Measurements from ENCODE around the gene E2F2.
"Not testable (repeated sequence)": the region's sequence is repeated elsewhere in the genome, so short reads cannot be mapped to it uniquely, and the experiment has no call there.

Gene E2F2

GRCh38 chr1:23509896-23510295, 21.1 kb downstream of the E2F2 start:
- Histone ChIP-seq H2AFZ (ENCODE audit: low read depth, low read length) (no peak overlapping the region), H3K4me1 (ENCODE audit: insufficient read depth, low read length) (peaks cover 5% of the 10 kb centered on the region), H3K36me3 (ENCODE audit: insufficient read depth, low read length) (peaks cover 70% of the 10 kb centered on the region), H3K27me3 (ENCODE audit: insufficient read depth, low read length) (no peaks in the 10 kb centered on the region), H3K9me3 (ENCODE audit: low read length) (no peaks in the 10 kb centered on the region), H3K4me3 (ENCODE audit: low read length) (no peak overlapping the region)

- peaks cover 7% of the 10 kb centered on the region for H3K4me1 ChIP-seq (ENCODE audit: insufficient read depth, low read length)
- H3K4me3 ChIP-seq (ENCODE audit: low read length), result no peak overlapping the region
- no peak overlapping the region for H2AFZ ChIP-seq (ENCODE audit: low read depth, low read length)
- peaks cover 46% of the 10 kb centered on the region for H3K36me3 ChIP-seq (ENCODE audit: insufficient read depth, low read length)
- no peaks in the 10 kb centered on the region for H3K27me3 ChIP-seq (ENCODE audit: insufficient read depth, low read length)
- no peaks in the 10 kb centered on the region for H3K9me3 ChIP-seq (ENCODE audit: low read length)
These were observed 24.5 kb downstream of the E2F2 start for GRCh38 chr1:23506376-23507107.

- H3K27me3 ChIP-seq (ENCODE audit: insufficient read depth, low read length), result no peaks in the 10 kb centered on the region
- H2AFZ ChIP-seq (ENCODE audit: low read depth, low read length), result no peak overlapping the region
- no peaks in the 10 kb centered on the region for H3K9me3 ChIP-seq (ENCODE audit: low read length)
- no peak overlapping the region for H3K4me3 ChIP-seq (ENCODE audit: low read length)
- H3K4me1 ChIP-seq (ENCODE audit: insufficient read depth, low read length), result peaks cover 7% of the 10 kb centered on the region
- peaks cover 43% of the 10 kb centered on the region for H3K36me3 ChIP-seq (ENCODE audit: insufficient read depth, low read length)
These were observed 25.2 kb downstream of the E2F2 start for GRCh38 chr1:23505851-23506250.

- H3K9me3 ChIP-seq (ENCODE audit: low read length); H2AFZ ChIP-seq (ENCODE audit: low read depth, low read length); H3K4me3 ChIP-seq (ENCODE audit: low read length); H3K27me3 ChIP-seq (ENCODE audit: insufficient read depth, low read length): not testable (repeated sequence)
- peaks cover 10% of the 10 kb centered on the region for H3K4me1 ChIP-seq (ENCODE audit: insufficient read depth, low read length)
- peaks cover 27% of the 10 kb centered on the region for H3K36me3 ChIP-seq (ENCODE audit: insufficient read depth, low read length)
These were observed 26.9 kb downstream of the E2F2 start for GRCh38 chr1:23504156-23504555.

GRCh38 chr1:23502951-23503350, 28.1 kb downstream of the E2F2 start:
- no peaks in the 10 kb centered on the region for H3K27me3 ChIP-seq (ENCODE audit: insufficient read depth, low read length)
- H3K9me3 ChIP-seq (ENCODE audit: low read length), result no peaks in the 10 kb centered on the region
- H3K4me3 ChIP-seq (ENCODE audit: low read length), result no peak overlapping the region
- H2AFZ ChIP-seq (ENCODE audit: low read depth, low read length), result no peak overlapping the region
- peaks cover 10% of the 10 kb centered on the region for H3K4me1 ChIP-seq (ENCODE audit: insufficient read depth, low read length)
- H3K36me3 ChIP-seq (ENCODE audit: insufficient read depth, low read length), result peaks cover 16% of the 10 kb centered on the region

DNA sequence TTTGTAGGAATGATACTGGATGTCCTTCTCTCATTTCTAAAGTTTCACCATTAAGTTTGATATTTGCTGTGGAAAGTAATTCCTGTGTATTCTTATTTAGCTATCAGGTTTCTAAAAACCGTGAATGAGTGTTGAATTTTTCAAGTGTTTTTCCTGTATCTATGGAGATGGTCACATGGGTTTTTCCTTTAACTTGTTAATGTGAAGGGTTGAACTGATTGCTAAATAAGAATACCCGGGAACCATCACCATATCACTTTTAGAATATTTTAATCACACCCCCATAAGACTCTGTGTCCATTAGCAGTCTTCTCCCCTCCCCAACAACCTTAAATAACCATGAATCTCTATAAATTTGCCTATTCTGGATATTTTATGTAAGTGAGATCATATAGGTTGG, 30.6 kb downstream of the E2F2 start:
- Histone ChIP-seq H3K4me1 (ENCODE audit: insufficient read depth, low read length) (peaks cover 10% of the 10 kb centered on the region), H3K36me3 (ENCODE audit: insufficient read depth, low read length) (no peaks in the 10 kb centered on the region), H2AFZ (ENCODE audit: low read depth, low read length) (no peak overlapping the region), H3K9me3 (ENCODE audit: low read length) (no peaks in the 10 kb centered on the region), H3K27me3 (ENCODE audit: insufficient read depth, low read length) (no peaks in the 10 kb centered on the region), H3K4me3 (ENCODE audit: low read length) (no peak overlapping the region)

GRCh38 chr1:23497777-23498439, 33.1 kb downstream of the E2F2 start:
- Histone ChIP-seq H3K27me3 (ENCODE audit: insufficient read depth, low read length) (no peaks in the 10 kb centered on the region), H3K4me1 (ENCODE audit: insufficient read depth, low read length) (peaks cover 4% of the 10 kb centered on the region), H3K36me3 (ENCODE audit: insufficient read depth, low read length) (no peaks in the 10 kb centered on the region), H3K9me3 (ENCODE audit: low read length) (no peaks in the 10 kb centered on the region), H3K4me3 (ENCODE audit: low read length) (no peak overlapping the region), H2AFZ (ENCODE audit: low read depth, low read length) (no peak overlapping the region)

- H3K27me3 ChIP-seq (ENCODE audit: insufficient read depth, low read length), result no peaks in the 10 kb centered on the region
- H3K4me1 ChIP-seq (ENCODE audit: insufficient read depth, low read length), result peaks cover 4% of the 10 kb centered on the region
- H3K4me3 ChIP-seq (ENCODE audit: low read length), result no peak overlapping the region
- H3K9me3 ChIP-seq (ENCODE audit: low read length), result no peaks in the 10 kb centered on the region
- H3K36me3 ChIP-seq (ENCODE audit: insufficient read depth, low read length), result no peaks in the 10 kb centered on the region
- no peak overlapping the region for H2AFZ ChIP-seq (ENCODE audit: low read depth, low read length)
These were observed 34.4 kb downstream of the E2F2 start for GRCh38 chr1:23496490-23497181.

- H3K36me3 ChIP-seq (ENCODE audit: insufficient read depth, low read length); H3K27me3 ChIP-seq (ENCODE audit: insufficient read depth, low read length); H3K9me3 ChIP-seq (ENCODE audit: low read length); H2AFZ ChIP-seq (ENCODE audit: low read depth, low read length); H3K4me3 ChIP-seq (ENCODE audit: low read length); H3K4me1 ChIP-seq (ENCODE audit: insufficient read depth, low read length): not testable (repeated sequence)
These were observed 36.2 kb downstream of the E2F2 start for GRCh38 chr1:23494836-23495235.

GRCh38 chr1:23492776-23493175, 38.3 kb downstream of the E2F2 start:
- peaks cover 12% of the 10 kb centered on the region for H3K4me1 ChIP-seq (ENCODE audit: insufficient read depth, low read length)
- not testable (repeated sequence) for H2AFZ ChIP-seq (ENCODE audit: low read depth, low read length); H3K27me3 ChIP-seq (ENCODE audit: insufficient read depth, low read length); H3K4me3 ChIP-seq (ENCODE audit: low read length); H3K36me3 ChIP-seq (ENCODE audit: insufficient read depth, low read length); H3K9me3 ChIP-seq (ENCODE audit: low read length)

GRCh38 chr1:23492132-23492720, 38.8 kb downstream of the E2F2 start:
- Histone ChIP-seq H3K36me3 (ENCODE audit: insufficient read depth, low read length) (no peaks in the 10 kb centered on the region), H3K4me3 (ENCODE audit: low read length) (no peak overlapping the region), H2AFZ (ENCODE audit: low read depth, low read length) (no peak overlapping the region), H3K9me3 (ENCODE audit: low read length) (no peaks in the 10 kb centered on the region), H3K27me3 (ENCODE audit: insufficient read depth, low read length) (no peaks in the 10 kb centered on the region), H3K4me1 (ENCODE audit: insufficient read depth, low read length) (peaks cover 12% of the 10 kb centered on the region)

DNA sequence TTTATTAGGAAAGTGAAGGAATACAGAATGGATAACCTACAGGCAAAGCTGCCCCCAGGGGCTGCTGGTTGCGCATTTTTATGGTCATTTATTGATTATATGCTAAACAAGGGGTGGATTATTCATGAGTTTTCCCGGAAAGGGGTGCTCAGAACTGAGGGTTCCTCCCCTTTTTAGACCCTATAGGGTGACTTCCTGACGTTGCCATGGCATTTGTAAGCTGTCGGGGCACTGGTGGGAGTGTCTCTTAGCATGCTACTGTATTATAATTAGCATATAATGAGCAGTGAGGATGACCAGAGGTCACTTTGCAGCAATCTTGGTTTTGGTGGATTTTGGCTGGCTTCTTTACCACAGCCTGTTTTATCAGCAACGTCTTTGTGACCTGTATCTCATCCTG, 41.2 kb downstream of the E2F2 start:
- Histone ChIP-seq H3K4me3 (ENCODE audit: low read length) (no peak overlapping the region), H3K9me3 (ENCODE audit: low read length) (no peaks in the 10 kb centered on the region), H2AFZ (ENCODE audit: low read depth, low read length) (peak overlapping the region; percentile 44), H3K4me1 (ENCODE audit: insufficient read depth, low read length) (peaks cover 12% of the 10 kb centered on the region), H3K36me3 (ENCODE audit: insufficient read depth, low read length) (no peaks in the 10 kb centered on the region), H3K27me3 (ENCODE audit: insufficient read depth, low read length) (no peaks in the 10 kb centered on the region)

DNA sequence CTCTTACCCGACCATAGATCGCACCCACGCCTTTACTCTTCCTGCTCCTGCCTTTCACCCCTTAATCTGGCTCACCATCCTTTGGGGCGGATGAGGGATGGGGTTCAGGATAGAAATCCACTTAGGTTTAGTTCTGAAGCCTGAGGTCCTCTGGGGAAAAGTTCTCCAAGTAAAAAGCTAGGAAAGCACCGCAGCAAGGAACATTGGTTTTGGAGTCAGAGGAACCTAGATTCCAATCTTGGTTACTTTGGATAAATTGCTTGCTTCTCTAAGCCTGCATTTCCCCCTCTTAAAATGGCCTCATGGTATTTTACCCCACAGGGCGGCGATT, 46.1 kb downstream of the E2F2 start:
- no peaks in the 10 kb centered on the region for H3K27me3 ChIP-seq (ENCODE audit: insufficient read depth, low read length)
- no peaks in the 10 kb centered on the region for H3K9me3 ChIP-seq (ENCODE audit: low read length)
- peaks cover 31% of the 10 kb centered on the region for H3K4me1 ChIP-seq (ENCODE audit: insufficient read depth, low read length)
- H3K36me3 ChIP-seq (ENCODE audit: insufficient read depth, low read length), result no peaks in the 10 kb centered on the region
- H3K4me3 ChIP-seq (ENCODE audit: low read length), result peak overlapping the region; percentile 85
- H2AFZ ChIP-seq (ENCODE audit: low read depth, low read length), result no peak overlapping the region

Measured in neuron (in vitro differentiated cells).